ENCODE results near the gene STAT2.

Gene STAT2

DNA sequence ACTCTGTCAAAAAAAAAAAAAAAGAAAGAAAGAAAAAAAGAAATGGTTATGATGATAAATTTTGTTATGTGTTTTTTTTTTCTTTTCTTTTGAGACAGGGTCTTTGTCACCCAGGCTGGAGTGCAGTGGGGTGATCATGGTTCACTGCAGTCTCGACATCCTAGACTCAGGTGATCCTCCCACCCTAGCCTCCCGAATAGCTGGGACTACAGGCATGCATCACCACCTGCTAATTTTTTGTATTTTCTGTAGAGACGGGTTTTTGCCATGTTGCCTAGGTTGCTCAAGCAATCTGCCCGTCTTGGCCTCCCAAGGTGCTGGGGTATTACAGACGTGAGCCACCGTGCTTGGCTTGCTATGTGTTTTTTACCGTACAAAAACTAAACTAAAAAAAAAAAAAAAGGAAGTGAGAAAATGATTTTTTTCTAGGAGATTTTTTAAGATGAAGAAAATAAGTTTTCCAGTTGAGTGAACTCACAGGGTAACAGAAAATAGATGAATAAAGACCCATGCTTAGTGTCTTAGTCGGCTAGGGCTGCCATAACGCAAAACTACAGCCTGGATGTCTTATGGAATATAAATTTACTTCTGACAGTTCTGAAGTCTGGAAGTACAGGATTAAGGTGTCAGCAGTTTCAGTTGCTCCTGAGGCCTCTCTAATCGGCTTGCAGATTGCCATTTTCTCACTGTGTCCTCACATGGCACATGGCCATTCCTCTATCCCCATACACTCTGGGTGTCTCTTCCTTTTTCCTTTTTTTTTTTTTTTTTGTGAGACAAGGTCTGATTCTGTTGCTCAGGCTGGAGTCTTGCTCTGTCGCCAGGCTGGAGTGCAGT is 15.9 kb upstream of the STAT2 start:
- TF ChIP-seq, protein P1, sequence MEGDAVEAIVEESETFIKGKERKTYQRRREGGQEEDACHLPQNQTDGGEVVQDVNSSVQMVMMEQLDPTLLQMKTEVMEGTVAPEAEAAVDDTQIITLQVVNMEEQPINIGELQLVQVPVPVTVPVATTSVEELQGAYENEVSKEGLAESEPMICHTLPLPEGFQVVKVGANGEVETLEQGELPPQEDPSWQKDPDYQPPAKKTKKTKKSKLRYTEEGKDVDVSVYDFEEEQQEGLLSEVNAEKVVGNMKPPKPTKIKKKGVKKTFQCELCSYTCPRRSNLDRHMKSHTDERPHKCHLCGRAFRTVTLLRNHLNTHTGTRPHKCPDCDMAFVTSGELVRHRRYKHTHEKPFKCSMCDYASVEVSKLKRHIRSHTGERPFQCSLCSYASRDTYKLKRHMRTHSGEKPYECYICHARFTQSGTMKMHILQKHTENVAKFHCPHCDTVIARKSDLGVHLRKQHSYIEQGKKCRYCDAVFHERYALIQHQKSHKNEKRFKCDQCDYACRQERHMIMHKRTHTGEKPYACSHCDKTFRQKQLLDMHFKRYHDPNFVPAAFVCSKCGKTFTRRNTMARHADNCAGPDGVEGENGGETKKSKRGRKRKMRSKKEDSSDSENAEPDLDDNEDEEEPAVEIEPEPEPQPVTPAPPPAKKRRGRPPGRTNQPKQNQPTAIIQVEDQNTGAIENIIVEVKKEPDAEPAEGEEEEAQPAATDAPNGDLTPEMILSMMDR (IDR thresholded peaks at IDR 0.05; ENCODE audit: control insufficient read depth, extremely low read depth, insufficient read depth) = no peak
- no peak overlapping the region for H3K4me3 ChIP-seq (ENCODE audit: low read depth, low read length)
- DNase-seq (ENCODE audit: low read depth) = no peak

DNA sequence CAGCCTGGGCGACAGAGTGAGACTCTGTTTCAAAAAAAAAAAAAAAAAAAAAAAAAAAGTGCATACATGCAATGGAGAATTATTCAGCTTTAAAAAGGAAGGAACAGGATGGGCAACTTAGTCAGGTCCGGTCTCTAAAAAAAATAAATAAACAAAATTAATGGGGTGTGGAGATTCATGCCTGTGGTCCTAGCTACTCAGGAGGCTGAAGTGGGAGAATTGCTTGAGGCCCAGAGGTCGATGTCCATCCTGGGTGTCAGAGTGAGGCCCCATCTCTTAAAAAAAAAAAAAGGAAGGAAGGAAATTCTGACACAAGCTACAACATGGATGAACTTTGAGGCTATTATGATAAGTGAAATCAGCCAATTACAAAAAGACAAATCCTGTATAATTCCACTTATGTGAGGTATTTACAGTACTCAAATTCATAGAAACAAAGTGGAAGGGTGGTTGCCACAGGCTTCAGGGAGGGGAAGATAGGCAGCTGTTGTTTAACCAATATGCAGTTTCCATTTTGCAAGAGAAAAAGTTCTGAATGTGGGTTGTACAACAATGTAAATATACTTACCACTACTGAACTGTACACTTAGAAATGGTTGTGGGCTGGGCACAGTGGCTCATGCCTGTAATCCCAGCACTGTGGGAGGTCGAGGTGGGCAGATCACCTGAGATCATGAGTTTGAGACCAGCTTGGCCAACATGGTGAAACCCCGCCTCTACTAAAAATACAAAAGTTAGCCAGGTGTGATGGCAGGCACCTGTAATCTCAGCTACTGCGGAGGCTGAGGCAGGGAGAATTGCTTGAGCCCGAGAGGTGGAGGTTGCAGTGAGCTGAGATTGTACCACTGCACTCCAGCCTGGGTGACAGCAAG is 15.1 kb upstream of the STAT2 start:
- TF ChIP-seq, protein P1 (IDR thresholded peaks at IDR 0.05; ENCODE audit: control insufficient read depth, extremely low read depth, insufficient read depth) = no peak
- H3K4me3 ChIP-seq (ENCODE audit: low read depth, low read length) = no peak overlapping the region
- no peak for DNase-seq (ENCODE audit: low read depth)

DNA sequence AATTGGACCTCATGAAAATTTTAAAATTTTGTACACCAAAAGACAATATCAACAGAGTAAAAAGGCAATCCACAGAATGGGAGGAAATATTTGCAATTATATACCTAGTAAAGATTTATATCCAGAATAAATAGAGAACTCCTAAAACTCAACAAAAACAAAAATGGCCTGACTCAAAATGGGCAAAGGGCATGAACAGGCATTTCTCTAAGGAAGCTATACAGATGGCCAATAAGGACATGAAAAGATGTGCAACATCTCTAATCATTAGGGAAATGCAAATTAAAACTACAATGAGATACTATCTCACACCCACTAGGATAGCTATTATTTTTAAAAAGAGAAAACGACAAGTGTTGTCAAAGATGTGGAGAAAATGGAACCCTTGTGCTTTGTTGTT is 13.6 kb upstream of the STAT2 start:
- no peak overlapping the region for H3K4me3 ChIP-seq (ENCODE audit: low read depth, low read length)
- TF ChIP-seq, protein P1 (IDR thresholded peaks at IDR 0.05; ENCODE audit: control insufficient read depth, extremely low read depth, insufficient read depth) = no peak
- no peak for DNase-seq (ENCODE audit: low read depth)

DNA sequence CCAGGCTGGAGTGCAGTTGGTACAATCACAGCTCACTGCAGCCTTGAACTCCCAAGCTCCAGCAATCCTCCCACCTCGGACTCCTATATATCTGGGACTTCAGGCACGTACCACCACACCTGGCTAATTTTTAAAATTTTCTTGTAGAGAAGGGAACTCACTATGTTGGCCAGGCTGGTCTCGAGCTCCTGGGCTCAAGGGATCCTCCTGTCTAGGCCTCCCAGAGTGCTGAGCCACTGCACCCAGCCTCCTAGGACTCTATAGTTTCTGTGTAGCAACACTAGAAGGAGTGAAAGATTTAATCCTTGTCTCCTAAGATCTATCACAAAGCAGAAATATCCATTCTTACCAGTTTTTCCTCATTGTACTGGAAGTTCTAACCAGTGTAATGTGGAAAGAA is 7.0 kb upstream of the STAT2 start:
- H3K4me3 ChIP-seq (ENCODE audit: low read depth, low read length) = no peak overlapping the region
- TF ChIP-seq, protein P1 (IDR thresholded peaks at IDR 0.05; ENCODE audit: control insufficient read depth, extremely low read depth, insufficient read depth) = no peak
- DNase-seq (ENCODE audit: low read depth) = no peak

DNA sequence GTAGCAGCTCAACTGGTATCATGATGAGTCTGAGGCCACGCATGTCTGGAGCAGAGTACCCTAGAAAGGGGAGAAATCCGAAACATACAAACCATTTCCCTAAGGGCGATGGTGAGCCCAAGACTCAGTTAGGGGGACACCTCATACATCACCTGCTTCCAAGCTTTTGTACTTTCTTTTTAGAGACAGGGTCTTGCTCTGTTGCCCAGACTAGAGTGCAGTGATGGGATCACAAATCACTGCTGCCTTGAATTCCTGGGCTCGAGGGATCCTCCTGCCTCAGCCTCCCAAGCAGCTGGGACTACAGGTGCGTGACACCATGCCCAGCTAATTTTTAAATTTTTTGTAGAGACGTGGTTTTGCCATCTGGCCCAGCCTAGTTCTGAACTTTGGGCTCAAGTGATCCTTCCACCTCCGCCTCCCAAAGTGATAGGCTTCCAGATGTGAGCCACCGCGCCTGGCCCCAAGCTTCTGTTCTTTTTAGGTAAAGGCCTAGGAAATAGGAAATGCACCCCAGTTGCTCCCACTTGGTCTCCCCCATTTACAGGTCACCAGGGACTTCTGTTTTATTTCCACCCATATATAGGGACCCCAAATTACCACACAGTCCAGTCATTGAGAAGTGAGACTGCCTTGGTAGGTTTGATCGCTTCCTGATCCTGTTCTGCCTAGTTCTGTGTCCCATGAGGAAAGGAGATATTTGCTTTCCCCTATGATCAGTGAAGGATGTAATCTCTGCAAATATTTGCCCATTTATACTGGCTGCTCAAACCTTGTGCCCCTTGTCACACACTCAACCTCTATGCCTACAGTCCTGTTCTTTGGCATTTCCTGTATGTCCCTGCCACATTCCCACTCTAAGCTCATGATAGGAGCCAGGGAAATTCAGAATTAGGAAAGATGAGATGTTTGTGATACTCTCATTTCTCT is 2.5 kb upstream of the STAT2 start, which contains the start of gene APOF:
Gene APOF, minus strand, starts transcription at position 728 of the 930 bp plus-strand sequence. Its CDS starts 112 bp downstream, at position 616.
- H3K4me3 ChIP-seq (ENCODE audit: low read depth, low read length) = no peak within 1 kb of the TSS
- TF ChIP-seq, protein P1 (IDR thresholded peaks at IDR 0.05; ENCODE audit: control insufficient read depth, extremely low read depth, insufficient read depth) = no peak
- DNase-seq (ENCODE audit: low read depth) = peak; percentile 47

DNA sequence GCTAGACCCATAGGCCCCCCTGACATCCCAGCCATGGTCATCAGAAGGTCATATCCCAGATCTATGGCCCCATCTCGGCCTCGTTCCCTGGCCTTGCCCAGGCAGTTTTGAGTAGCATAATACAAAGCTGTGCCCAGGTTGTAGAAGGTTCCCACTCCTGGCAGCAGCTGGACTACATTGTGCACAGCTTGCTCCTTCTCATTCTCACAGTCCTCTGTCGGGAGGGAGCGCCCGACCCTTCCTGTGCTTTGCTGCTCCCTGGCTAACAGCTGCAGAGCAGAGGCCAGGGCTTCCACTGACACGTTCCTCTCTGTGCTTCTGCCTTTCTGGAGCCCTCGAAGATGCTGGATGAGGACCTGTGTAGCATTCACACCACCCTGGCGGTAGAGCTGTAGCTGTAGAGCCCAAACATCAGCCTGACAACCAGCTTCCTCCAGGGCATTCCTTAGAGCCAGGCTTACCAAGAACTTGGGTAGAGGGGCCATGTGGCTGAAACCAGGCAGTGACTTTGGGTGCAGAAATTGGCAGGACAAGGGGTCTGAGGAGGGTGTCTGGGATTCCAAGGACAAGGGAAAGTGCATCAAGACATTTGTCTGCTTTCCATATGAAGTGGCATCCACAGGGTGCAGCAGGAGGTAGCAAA is 1.7 kb upstream of the STAT2 start:
- H3K4me3 ChIP-seq (ENCODE audit: low read depth, low read length) = peak overlapping the region; percentile 61
- TF ChIP-seq, protein P1 (IDR thresholded peaks at IDR 0.05; ENCODE audit: control insufficient read depth, extremely low read depth, insufficient read depth) = no peak
- DNase-seq (ENCODE audit: low read depth) = no peak

Data from LNCaP clone FGC (cell line).